HepG2 (cell line): Measurements from ENCODE around the gene CCDC142. TPM values are rescaled to one million over a fixed set of nuclear protein-coding genes. Genes with fewer than 3 reads are reported as not detected.

Source experiments
- AGO2 ChIP-seq: fragments of 200-400 bp; formaldehyde crosslinking; optimal IDR thresholded peaks from 2 replicates; pipeline ENCODE3; 2017; ENCODE audit warnings: mild to moderate bottlenecking, low read depth, low read length, moderate library complexity
- BRF2 ChIP-seq: sonication (generic); formaldehyde crosslinking; IDR thresholded peaks from 2 replicates; pipeline ENCODE4 v1.8.1; 2022; ENCODE audit warnings: mild to moderate bottlenecking, missing genetic modification reagents
- HNF4A ChIP-seq: sonication (generic); formaldehyde crosslinking; IDR thresholded peaks from 2 replicates; pipeline ENCODE4 v1.4.0; 2020; ENCODE audit warnings: missing genetic modification reagents
- HOMEZ ChIP-seq: IDR thresholded peaks from 2 replicates; pipeline ENCODE4 v1.6.1; 2016; ENCODE audit warnings: low read depth
- KIAA2018 ChIP-seq: sonication (generic); formaldehyde crosslinking; IDR thresholded peaks from 2 replicates; pipeline ENCODE4 v1.5.0; 2020; ENCODE audit warnings: mild to moderate bottlenecking, missing genetic modification reagents, borderline replicate concordance
- MLX ChIP-seq: IDR thresholded peaks from 2 replicates; pipeline ENCODE4 v1.6.1; 2016
- NR2F6 ChIP-seq, 2 experiments: IDR thresholded peaks; 2 replicates each; pipeline ENCODE4 v1.6.1; 2016; ENCODE audit warnings: antibody characterized with exemption in 1 of 2, mild to moderate bottlenecking in 1 of 2
- TGIF2 ChIP-seq: IDR thresholded peaks from 2 replicates; pipeline ENCODE4 v1.6.1; 2016; ENCODE audit warnings: control low read depth, missing compliant biosample characterization
- ZBTB10 ChIP-seq: sonication (generic); formaldehyde crosslinking; IDR thresholded peaks from 2 replicates; pipeline ENCODE4 v1.4.0; 2020; ENCODE audit warnings: missing genetic modification reagents, borderline replicate concordance
- ZMYM3 ChIP-seq: sonication (generic); formaldehyde crosslinking; IDR thresholded peaks from 2 replicates; pipeline ENCODE4 v1.5.1; 2020; ENCODE audit warnings: mild to moderate bottlenecking, missing genetic modification reagents
- ZNF451 ChIP-seq: sonication (generic); formaldehyde crosslinking; IDR thresholded peaks from 2 replicates; pipeline ENCODE4 v1.5.0; 2020; ENCODE audit warnings: mild to moderate bottlenecking, missing genetic modification reagents
- ZNF777 ChIP-seq: sonication (generic); formaldehyde crosslinking; IDR thresholded peaks from 2 replicates; pipeline ENCODE4 v1.4.0; 2020; ENCODE audit warnings: missing genetic modification reagents
- ZSCAN9 ChIP-seq: IDR thresholded peaks from 2 replicates; pipeline ENCODE4 v1.6.1; 2016; ENCODE audit warnings: borderline replicate concordance
- polyA plus RNA-seq, 8 experiments: library from polyadenylated mRNA; depleted of rRNA in 3 of 8; stranded (reverse) in 7 of 8; unstranded in 1 of 8; fragments of >200 nt; fragmentation: Illumina TruSeq in 4 of 8; extraction: Trizol in 4 of 8; gene quantifications; 2 replicates each; pipeline versions ENCODE4 v1.2.1 to v1.2.3, GENCODE V29; 2011 to 2016; ENCODE audit warnings: low read depth in 4 of 8, missing spikeins in 1 of 8, mixed read lengths in 1 of 8; ENCODE audit not compliant: insufficient read depth in 1 of 8
- total RNA-seq, 5 experiments: library from RNA; depleted of rRNA; stranded (reverse); fragments of >200 nt; fragmentation: Illumina TruSeq; extraction: Trizol; gene quantifications; 2 replicates each; pipeline ENCODE4 v1.2.3, GENCODE V29; 2016; ENCODE audit warnings: low read depth in 1 of 5

The CCDC142 gene
- total and polyA plus RNA-seq, 2 of the 13 experiments (the other 11 are each of a cell fraction or from before 2014, with no cell fraction given): 14.7 to 30.4 TPM

GRCh38 chr2:74472086-74472944, 10.5 kb downstream of the CCDC142 start, which contains the start of gene MRPL53 (continued):
- peak; percentile 66; the same call in 1 of the 2 replicates for TF ChIP-seq KIAA2018 (CRISPR knock-in tag)
- peak; percentile 82; the same call in 1 of the 2 replicates for TF ChIP-seq ZNF777
- TF ChIP-seq ZNF451 (CRISPR knock-in tag): peak; percentile 82; the same call in 1 of the 2 replicates
- TF ChIP-seq ZSCAN9: peak; percentile 89
- TF ChIP-seq BRF2 (CRISPR knock-in tag): peak; percentile 98
- TF ChIP-seq AGO2: peak; percentile 100
- TF ChIP-seq MLX: no peak; the same call in none of the 2 replicates
- peak; percentile 24; the same call in 1 of the 2 replicates for TF ChIP-seq ZMYM3 (CRISPR knock-in tag)
- no peak; the same call in 1 of the 2 replicates for TF ChIP-seq ZBTB10 (CRISPR knock-in tag)
- peak; percentile 39; the same call in 1 of the 2 replicates for TF ChIP-seq HNF4A
- TF ChIP-seq NR2F6 (IDR thresholded peaks at IDR 0.05): no peak; the same call in 1 of the 2 replicates
- peak; percentile 81 for TF ChIP-seq NR2F6 (CRISPR knock-in tag; IDR thresholded peaks at IDR 0.05)
- peak; percentile 94 for TF ChIP-seq TGIF2
- TF ChIP-seq HOMEZ (CRISPR knock-in tag): 0 out of 2 replicates have a peak, but pooled peaks have one; percentile 53
